ENCODE measurements around the gene C7.

DNA sequence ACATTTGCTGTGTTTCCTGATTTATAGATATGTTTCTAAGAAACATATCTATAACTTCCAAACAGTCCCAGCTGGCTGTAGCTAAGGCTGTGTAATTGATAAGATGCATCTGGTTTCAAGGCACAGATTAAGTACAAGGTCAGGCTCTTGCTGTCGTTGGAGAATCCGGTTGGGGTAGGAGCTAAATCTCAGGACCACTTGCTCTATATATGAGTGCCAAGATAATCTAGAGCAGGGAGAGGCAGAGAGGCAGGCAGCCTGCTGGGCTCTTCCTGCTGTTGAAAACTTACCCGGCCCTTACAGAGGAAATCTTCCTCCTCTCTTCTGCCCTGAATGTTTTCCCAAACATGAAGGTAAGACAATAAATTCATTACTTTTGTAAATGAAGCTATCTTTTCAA, at the start of gene C7:
- no peak for TF ChIP-seq YY1 (IDR thresholded peaks at IDR 0.05; ENCODE audit: extremely low read depth, insufficient replicate concordance, low read depth, low read length)
- TF ChIP-seq SIN3A (IDR thresholded peaks at IDR 0.05; ENCODE audit: low read depth), result no peak
- no peak for TF ChIP-seq EZH2 (IDR thresholded peaks at IDR 0.05)
- TF ChIP-seq, protein P1, sequence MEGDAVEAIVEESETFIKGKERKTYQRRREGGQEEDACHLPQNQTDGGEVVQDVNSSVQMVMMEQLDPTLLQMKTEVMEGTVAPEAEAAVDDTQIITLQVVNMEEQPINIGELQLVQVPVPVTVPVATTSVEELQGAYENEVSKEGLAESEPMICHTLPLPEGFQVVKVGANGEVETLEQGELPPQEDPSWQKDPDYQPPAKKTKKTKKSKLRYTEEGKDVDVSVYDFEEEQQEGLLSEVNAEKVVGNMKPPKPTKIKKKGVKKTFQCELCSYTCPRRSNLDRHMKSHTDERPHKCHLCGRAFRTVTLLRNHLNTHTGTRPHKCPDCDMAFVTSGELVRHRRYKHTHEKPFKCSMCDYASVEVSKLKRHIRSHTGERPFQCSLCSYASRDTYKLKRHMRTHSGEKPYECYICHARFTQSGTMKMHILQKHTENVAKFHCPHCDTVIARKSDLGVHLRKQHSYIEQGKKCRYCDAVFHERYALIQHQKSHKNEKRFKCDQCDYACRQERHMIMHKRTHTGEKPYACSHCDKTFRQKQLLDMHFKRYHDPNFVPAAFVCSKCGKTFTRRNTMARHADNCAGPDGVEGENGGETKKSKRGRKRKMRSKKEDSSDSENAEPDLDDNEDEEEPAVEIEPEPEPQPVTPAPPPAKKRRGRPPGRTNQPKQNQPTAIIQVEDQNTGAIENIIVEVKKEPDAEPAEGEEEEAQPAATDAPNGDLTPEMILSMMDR (IDR thresholded peaks at IDR 0.05 in 2 of 3, conservative IDR thresholded peaks at IDR 0.05 in 1 of 3; ENCODE audit: borderline replicate concordance in 1 of 3, insufficient read depth in 1 of 3, low read depth in 2 of 3, low read length in 2 of 3), result no peak
- TF ChIP-seq POLR2A (IDR thresholded peaks at IDR 0.05; ENCODE audit: borderline replicate concordance, extremely low read depth, insufficient read depth, insufficient read length), result no peak
- TF ChIP-seq, protein P2, sequence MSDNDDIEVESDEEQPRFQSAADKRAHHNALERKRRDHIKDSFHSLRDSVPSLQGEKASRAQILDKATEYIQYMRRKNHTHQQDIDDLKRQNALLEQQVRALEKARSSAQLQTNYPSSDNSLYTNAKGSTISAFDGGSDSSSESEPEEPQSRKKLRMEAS (IDR thresholded peaks at IDR 0.05), result no peak
- TF ChIP-seq EGR1 (IDR thresholded peaks at IDR 0.05; ENCODE audit: low read depth), result no peak
- TF ChIP-seq EZH2phosphoT487 (IDR thresholded peaks at IDR 0.05; ENCODE audit: borderline replicate concordance), result no peak
- no peak for TF ChIP-seq RAD21 (IDR thresholded peaks at IDR 0.05; ENCODE audit: low read depth)
- no peak for TF ChIP-seq SP1 (IDR thresholded peaks at IDR 0.05; ENCODE audit: low read depth)
- TF ChIP-seq CEBPB (IDR thresholded peaks at IDR 0.05; ENCODE audit: low read depth), result no peak

Data from HCT116 (cell line).